ENCODE measurements around the gene ZNF654. TPM values are rescaled to one million over a fixed set of nuclear protein-coding genes. Genes with fewer than 3 reads are reported as not detected.
"Not testable (repeated sequence)": the region's sequence is repeated elsewhere in the genome, so short reads cannot be mapped to it uniquely, and the experiment has no call there.

The ZNF654 gene
- 10 to 100 TPM; 13.7 to 31.5 (median 15.7) TPM for total RNA-seq

DNA sequence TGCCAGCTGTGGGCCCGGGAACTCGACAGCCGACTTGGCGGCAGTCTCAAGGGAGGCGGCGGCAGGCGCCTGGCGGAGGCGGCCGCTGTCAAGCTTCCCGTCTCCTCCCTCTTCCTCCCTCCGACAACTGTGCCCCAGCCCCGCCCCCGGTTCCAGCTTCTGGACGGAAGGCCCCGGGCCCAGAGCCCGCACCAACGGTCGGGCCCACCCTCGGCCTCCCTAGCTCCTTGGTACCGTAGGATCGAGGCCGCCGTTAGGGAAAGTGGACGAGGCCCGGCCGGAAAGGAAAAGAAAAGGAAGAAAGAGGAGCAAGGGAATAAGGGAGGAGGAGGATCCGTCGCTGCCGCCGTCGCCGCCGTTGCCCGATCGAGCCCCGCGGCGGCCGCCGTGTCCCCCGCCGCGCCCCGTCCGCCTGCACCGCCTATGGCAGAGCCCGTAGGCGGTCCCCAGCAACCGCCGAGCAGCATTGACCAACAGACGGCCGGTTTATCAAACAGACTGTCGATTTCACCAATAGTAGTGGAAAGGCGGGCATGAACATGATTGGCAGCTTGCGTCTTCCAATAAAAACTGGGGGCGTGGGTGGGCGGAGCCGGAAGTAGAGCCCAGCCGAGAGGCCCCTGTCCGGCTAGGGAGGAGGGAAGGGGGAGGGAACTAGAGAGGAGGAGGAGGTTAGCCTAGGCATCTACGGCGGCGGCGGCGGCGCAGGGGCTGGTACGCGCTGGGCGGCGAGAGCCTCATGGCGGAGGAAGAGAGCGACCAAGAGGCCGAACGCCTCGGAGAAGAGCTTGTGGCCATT, at the start of gene ZNF654, which contains the start of gene CGGBP1:
ZNF654 (plus strand) TSS at position 675 of the 799 bp plus-strand sequence; CDS start at position 740, 65 bp downstream.
CGGBP1 (minus strand) TSS at position 425 of the 799 bp plus-strand sequence. CDS start 3,029 bp downstream, outside the sequence.
- no peaks in the 10 kb centered on the region for H3K27me3 ChIP-seq
- no peaks in the 10 kb centered on the region for H3K9me3 ChIP-seq
- peaks cover 0 to 50% (median 25%) of the 10 kb centered on the region in 4 donors for H3K4me1 ChIP-seq
- peak within 1 kb of the TSS; percentile 65 to 86 (median 84) for H3K4me3 ChIP-seq
- TF ChIP-seq EP300 (IDR thresholded peaks at IDR 0.05) (peak; percentile 20 to 96), POLR2A (IDR thresholded peaks at IDR 0.05) (peak; percentile 69 to 88)
- TF ChIP-seq, protein P1, sequence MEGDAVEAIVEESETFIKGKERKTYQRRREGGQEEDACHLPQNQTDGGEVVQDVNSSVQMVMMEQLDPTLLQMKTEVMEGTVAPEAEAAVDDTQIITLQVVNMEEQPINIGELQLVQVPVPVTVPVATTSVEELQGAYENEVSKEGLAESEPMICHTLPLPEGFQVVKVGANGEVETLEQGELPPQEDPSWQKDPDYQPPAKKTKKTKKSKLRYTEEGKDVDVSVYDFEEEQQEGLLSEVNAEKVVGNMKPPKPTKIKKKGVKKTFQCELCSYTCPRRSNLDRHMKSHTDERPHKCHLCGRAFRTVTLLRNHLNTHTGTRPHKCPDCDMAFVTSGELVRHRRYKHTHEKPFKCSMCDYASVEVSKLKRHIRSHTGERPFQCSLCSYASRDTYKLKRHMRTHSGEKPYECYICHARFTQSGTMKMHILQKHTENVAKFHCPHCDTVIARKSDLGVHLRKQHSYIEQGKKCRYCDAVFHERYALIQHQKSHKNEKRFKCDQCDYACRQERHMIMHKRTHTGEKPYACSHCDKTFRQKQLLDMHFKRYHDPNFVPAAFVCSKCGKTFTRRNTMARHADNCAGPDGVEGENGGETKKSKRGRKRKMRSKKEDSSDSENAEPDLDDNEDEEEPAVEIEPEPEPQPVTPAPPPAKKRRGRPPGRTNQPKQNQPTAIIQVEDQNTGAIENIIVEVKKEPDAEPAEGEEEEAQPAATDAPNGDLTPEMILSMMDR (IDR thresholded peaks at IDR 0.05), result peak in 1 of 5 experiments; percentile 52
- H3K36me3 ChIP-seq, result peaks cover 0 to 24% (median 12%) of the 10 kb centered on the region in 3 donors
- 1% methylated on average over 63 to 64 of the region's 76 CpGs for WGBS, 2 donors
- peak within 1 kb of the TSS; percentile 96 to 99 (median 98) for H3K27ac ChIP-seq
- peak; percentile 98 to 99 for DNase-seq (ENCODE audit: low spot score in 2 of 2)

DNA sequence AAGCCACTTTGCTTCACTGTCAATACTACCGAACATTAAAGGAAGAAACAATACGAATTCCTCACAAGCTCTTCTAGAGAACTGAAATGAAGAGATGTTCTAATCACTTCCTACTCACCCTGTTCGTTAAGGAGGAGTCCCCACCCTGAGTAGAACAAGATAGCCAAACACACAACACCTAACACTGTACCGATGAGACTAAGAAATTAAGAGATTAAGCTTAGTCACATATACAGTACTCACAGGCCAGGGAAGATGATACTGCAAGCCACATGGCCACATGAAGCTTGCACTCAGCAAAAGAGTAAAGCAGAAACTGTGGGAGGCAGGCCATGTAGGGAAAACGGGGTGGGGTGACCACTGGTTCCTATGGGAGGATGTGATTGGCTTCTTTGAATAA, 48.2 kb upstream of the ZNF654 start:
- Histone ChIP-seq H3K4me3 (no peak overlapping the region), H3K36me3 (no peaks in the 10 kb centered on the region), H3K27me3 (no peaks in the 10 kb centered on the region), H3K27ac (no peak overlapping the region), H3K9me3 (no peaks in the 10 kb centered on the region), H3K4me1 (no peaks in the 10 kb centered on the region)
- TF ChIP-seq POLR2A (IDR thresholded peaks at IDR 0.05) (no peak), EP300 (IDR thresholded peaks at IDR 0.05) (no peak)
- TF ChIP-seq, protein P1 (IDR thresholded peaks at IDR 0.05), result no peak
- DNase-seq (ENCODE audit: low spot score in 2 of 2), result no peak
- WGBS, 2 donors, result 86 to 88% methylated on average over 5 of the region's 5 CpGs

DNA sequence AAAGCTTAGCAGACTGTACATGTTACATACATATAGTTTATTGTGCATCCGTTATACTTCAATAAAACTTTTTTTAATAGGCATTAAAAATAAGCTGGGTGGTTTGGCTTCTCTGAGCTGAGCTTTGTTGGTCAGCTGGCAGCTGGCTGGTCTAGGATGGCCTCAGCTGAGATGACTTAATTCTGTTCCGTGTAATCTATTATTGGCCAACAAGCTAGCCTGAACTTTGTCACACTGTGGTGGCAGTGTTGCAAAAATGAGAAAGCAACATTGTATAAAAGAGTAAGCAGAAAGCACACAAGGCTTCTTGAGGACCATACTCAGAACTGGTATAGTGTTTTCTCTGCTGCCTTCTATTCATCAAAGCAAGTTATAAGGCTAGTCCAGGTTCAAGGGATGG, 45.5 kb upstream of the ZNF654 start:
- no peaks in the 10 kb centered on the region for H3K27me3 ChIP-seq
- WGBS, 2 donors, result 37 to 43% methylated on average over 2 of the region's 2 CpGs

DNA sequence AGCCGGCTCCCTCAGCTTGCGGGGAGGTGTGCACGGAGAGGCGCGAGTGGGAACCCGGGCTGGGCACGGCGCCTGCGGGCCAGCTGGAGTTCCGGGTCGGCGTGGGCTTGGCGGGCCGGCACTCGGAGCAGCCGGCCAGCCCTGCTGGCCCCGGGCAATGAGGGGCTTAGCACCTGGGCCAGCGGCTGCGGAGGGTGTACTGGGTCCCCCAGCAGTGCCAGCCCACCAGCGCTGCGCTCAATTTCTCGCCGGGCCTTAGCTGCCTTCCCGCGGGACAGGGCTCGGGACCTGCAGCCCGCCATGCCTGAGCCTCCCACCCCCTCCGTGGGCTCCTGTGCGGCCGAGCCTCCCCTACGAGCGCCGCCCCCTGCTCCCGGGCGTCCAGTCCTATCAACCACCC, 43.4 kb upstream of the ZNF654 start:
- 94 to 98% methylated on average over 14 to 28 of the region's 35 CpGs for WGBS, 2 donors

More for the DNA sequence above, 45.5 kb upstream of the ZNF654 start:
- Histone ChIP-seq H3K4me3 (no peak overlapping the region), H3K9me3 (no peaks in the 10 kb centered on the region), H3K27ac (no peak overlapping the region), H3K4me1 (no peaks in the 10 kb centered on the region), H3K36me3 (no peaks in the 10 kb centered on the region)
- no peak for DNase-seq (ENCODE audit: low spot score in 2 of 2)
- TF ChIP-seq POLR2A (IDR thresholded peaks at IDR 0.05), result no peak
- TF ChIP-seq EP300 (IDR thresholded peaks at IDR 0.05), result no peak
- TF ChIP-seq, protein P1 (IDR thresholded peaks at IDR 0.05), result no peak

DNA sequence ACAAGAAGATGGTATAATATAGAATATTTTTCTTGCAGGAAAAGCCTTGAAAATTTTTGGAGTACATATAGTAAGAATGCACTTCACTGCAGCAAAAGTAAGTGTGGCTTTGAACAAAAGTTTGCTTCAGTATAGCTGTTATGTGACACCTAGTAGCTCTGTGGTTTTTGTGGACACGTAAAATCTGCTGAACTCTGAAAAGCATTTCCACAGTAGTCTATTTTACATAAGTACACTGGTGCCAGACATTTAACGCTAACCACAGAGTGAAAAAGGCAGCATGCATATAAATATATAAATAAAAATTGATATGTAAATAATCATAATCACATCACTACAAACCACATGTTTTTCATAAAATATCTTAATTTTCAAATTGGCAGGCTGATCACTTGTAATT, 40.0 kb upstream of the ZNF654 start:
- no peak overlapping the region for H3K27ac ChIP-seq
- no peaks in the 10 kb centered on the region for H3K27me3 ChIP-seq
- H3K4me1 ChIP-seq, result no peaks in the 10 kb centered on the region
- TF ChIP-seq POLR2A (IDR thresholded peaks at IDR 0.05) (no peak), EP300 (IDR thresholded peaks at IDR 0.05) (no peak)
- TF ChIP-seq, protein P1 (IDR thresholded peaks at IDR 0.05), result no peak
- no peak overlapping the region for H3K4me3 ChIP-seq
- WGBS, 2 donors, result 58 to 65% methylated on average over 2 of the region's 2 CpGs
- H3K36me3 ChIP-seq, result no peaks in the 10 kb centered on the region
- no peaks in the 10 kb centered on the region for H3K9me3 ChIP-seq
- no peak for DNase-seq (ENCODE audit: low spot score in 2 of 2)

More for the DNA sequence above, 43.4 kb upstream of the ZNF654 start:
- not testable (repeated sequence) for DNase-seq (ENCODE audit: low spot score in 2 of 2); H3K36me3 ChIP-seq; H3K4me3 ChIP-seq; H3K9me3 ChIP-seq; H3K27me3 ChIP-seq; H3K27ac ChIP-seq; H3K4me1 ChIP-seq
